ENCODE measurements around the gene TTC7B. TPM values are rescaled to one million over a fixed set of nuclear protein-coding genes. Genes with fewer than 3 reads are reported as not detected.

The TTC7B gene
- polyA plus RNA-seq, 1 donor (not counting 4 experiments of a cell fraction or from before 2014, with no cell fraction given): 21.4 TPM

- no peaks in the 10 kb centered on the region for H3K9me3 ChIP-seq (ENCODE audit: control insufficient read depth, low read depth, low read length)
- H2AFZ ChIP-seq (ENCODE audit: control insufficient read depth, low read length): no peak overlapping the region
- H3K4me1 ChIP-seq (ENCODE audit: control insufficient read depth, extremely low read depth, insufficient read depth, low read length): no peaks in the 10 kb centered on the region
- FAIRE-seq (no peak), DNase-seq (ENCODE audit: low read depth, low spot score) (no peak)
- no peaks in the 10 kb centered on the region for H4K20me1 ChIP-seq (ENCODE audit: control insufficient read depth, extremely low read depth, insufficient read depth, low read length)
- no peak overlapping the region for H3K9ac ChIP-seq (ENCODE audit: control insufficient read depth, extremely low read depth, insufficient read depth, low read length)
- dilution Hi-C loops (cut with MboI; ENCODE audit: extremely low pct_ligation_motif_present, low sequenced_read_pairs): no loop called here
- no peaks in the 10 kb centered on the region for H3K27me3 ChIP-seq (ENCODE audit: control insufficient read depth, extremely low read depth, insufficient read depth, low read length)
- H3K79me2 ChIP-seq (ENCODE audit: control insufficient read depth, insufficient read depth, low read length): no peaks in the 10 kb centered on the region
- H3K4me3 ChIP-seq (ENCODE audit: control insufficient read depth in 2 of 3, extremely low read depth in 1 of 3, insufficient read depth in 2 of 3, low read depth in 1 of 3, low read length in 3 of 3): no peak overlapping the region
- H3K27ac ChIP-seq (ENCODE audit: control insufficient read depth, insufficient read depth, low read length): no peak overlapping the region
- no peak overlapping the region for H3K4me2 ChIP-seq (ENCODE audit: control insufficient read depth, extremely low read depth, insufficient read depth, low read depth, low read length)
- peaks cover 4 to 15% of the 10 kb centered on the region in 2 experiments for H3K36me3 ChIP-seq (ENCODE audit: control insufficient read depth in 2 of 2, extremely low read depth in 1 of 2, insufficient read depth in 2 of 2, low read length in 2 of 2)
- no peak for TF ChIP-seq EZH2 (IDR thresholded peaks at IDR 0.05; ENCODE audit: low read length)
- TF ChIP-seq CTCF (optimal IDR thresholded peaks at IDR 0.05 in 1 of 3, IDR thresholded peaks at IDR 0.05 in 1 of 3, conservative IDR thresholded peaks at IDR 0.05 in 1 of 3; ENCODE audit: extremely low read depth in 1 of 3, insufficient read depth in 2 of 3, low read length in 3 of 3): no peak
- H3K9me1 ChIP-seq (ENCODE audit: control insufficient read depth, extremely low read depth, insufficient read depth, low read length): no peaks in the 10 kb centered on the region
Measured at GRCh38 chr14:90783344-90783743, 32.9 kb downstream of the TTC7B start.

GRCh38 chr14:90782892-90783291 lies 33.3 kb downstream of the TTC7B start:
- Histone ChIP-seq H3K79me2 (ENCODE audit: control insufficient read depth, insufficient read depth, low read length) (no peaks in the 10 kb centered on the region), H2AFZ (ENCODE audit: control insufficient read depth, low read length) (no peak overlapping the region), H3K36me3 (ENCODE audit: control insufficient read depth in 2 of 2, extremely low read depth in 1 of 2, insufficient read depth in 2 of 2, low read length in 2 of 2) (peaks cover 4 to 15% of the 10 kb centered on the region in 2 experiments), H3K9me1 (ENCODE audit: control insufficient read depth, extremely low read depth, insufficient read depth, low read length) (no peaks in the 10 kb centered on the region), H3K4me1 (ENCODE audit: control insufficient read depth, extremely low read depth, insufficient read depth, low read length) (no peaks in the 10 kb centered on the region), H3K9me3 (ENCODE audit: control insufficient read depth, low read depth, low read length) (no peaks in the 10 kb centered on the region), H3K27ac (ENCODE audit: control insufficient read depth, insufficient read depth, low read length) (no peak overlapping the region), H3K4me3 (ENCODE audit: control insufficient read depth in 2 of 3, extremely low read depth in 1 of 3, insufficient read depth in 2 of 3, low read depth in 1 of 3, low read length in 3 of 3) (no peak overlapping the region), H4K20me1 (ENCODE audit: control insufficient read depth, extremely low read depth, insufficient read depth, low read length) (no peaks in the 10 kb centered on the region), H3K4me2 (ENCODE audit: control insufficient read depth, extremely low read depth, insufficient read depth, low read depth, low read length) (no peak overlapping the region), H3K9ac (ENCODE audit: control insufficient read depth, extremely low read depth, insufficient read depth, low read length) (no peak overlapping the region), H3K27me3 (ENCODE audit: control insufficient read depth, extremely low read depth, insufficient read depth, low read length) (no peaks in the 10 kb centered on the region)
- DNase-seq (ENCODE audit: low read depth, low spot score): no peak
- dilution Hi-C loops (cut with MboI; ENCODE audit: extremely low pct_ligation_motif_present, low sequenced_read_pairs): no loop called here
- no peak for FAIRE-seq
- TF ChIP-seq EZH2 (IDR thresholded peaks at IDR 0.05; ENCODE audit: low read length) (no peak), CTCF (optimal IDR thresholded peaks at IDR 0.05 in 1 of 3, IDR thresholded peaks at IDR 0.05 in 1 of 3, conservative IDR thresholded peaks at IDR 0.05 in 1 of 3; ENCODE audit: extremely low read depth in 1 of 3, insufficient read depth in 2 of 3, low read length in 3 of 3) (no peak)

All from keratinocyte (primary cell).